Esophagus (tissue), 2 donors: ENCODE data around the gene PIGK. TPM values are rescaled to one million over a fixed set of nuclear protein-coding genes. Genes with fewer than 3 reads are reported as not detected.

Experiments
- polyA plus RNA-seq, 2 donors: library from polyadenylated mRNA; stranded (reverse); fragments of 200-250 nt; gene quantifications; one replicate each; pipeline ENCODE4 v1.2.3, GENCODE V29; 2013
- donor health status: healthy with polysubstance abuse.
- donor health status: Bipolar disorder and iron deficiency.

The PIGK gene
- polyA plus RNA-seq, 2 donors = 2.5 to 5.8 TPM

Other genes with a start within 250 kb of the PIGK start
- gene AK5, start 62.6 kb upstream of the PIGK start, polyA plus RNA-seq = under 1 TPM; 0.11 to 0.16 TPM